IPS DF 6.9 (cell line): Measurements from ENCODE around the gene IL4.

Source experiments
- DNase-seq: peaks from one replicate; pipeline ENCODE4 v3.0.0-alpha.2; 2013; ENCODE audit warnings: low read depth, low spot score
- H3K27ac ChIP-seq: one replicate; pipeline ENCODE4 v1.5.1; 2013; ENCODE audit warnings: low read length, control low read depth
- H3K27me3 ChIP-seq: 2 replicates; pipeline ENCODE4 v1.6.1; 2013; ENCODE audit warnings: mild to moderate bottlenecking, low read length; ENCODE audit not compliant: control insufficient read depth, insufficient read depth
- H3K36me3 ChIP-seq: 2 replicates; pipeline ENCODE4 v1.6.1; 2013; ENCODE audit warnings: low read length; ENCODE audit not compliant: control insufficient read depth, insufficient read depth
- H3K4me1 ChIP-seq: 2 replicates; pipeline ENCODE4 v1.6.1; 2013; ENCODE audit warnings: low read length; ENCODE audit not compliant: control insufficient read depth, insufficient read depth
- H3K4me3 ChIP-seq: 2 replicates; pipeline ENCODE4 v1.5.1; 2013; ENCODE audit warnings: mild to moderate bottlenecking, low read length
- H3K9me3 ChIP-seq: 2 replicates; pipeline ENCODE4 v1.6.1; 2013; ENCODE audit warnings: low read length, inconsistent platforms; ENCODE audit not compliant: control insufficient read depth, insufficient read depth
- WGBS: extraction: QIAGEN DNeasy Blood & Tissue Kit; methylation state at CpG from one replicate; pipeline ENCODE4 v1.1.7; 2013; ENCODE audit warnings: mixed read lengths, missing lambda C conversion rate; ENCODE audit not compliant: insufficient read length, insufficient coverage; 5-methylcytosine and 5-hydroxymethylcytosine counted together

The IL4 gene

GRCh38 chr5:132657676-132658380 lies 16.0 kb upstream of the IL4 start, which contains the start of gene IL13:
Gene IL13, plus strand, starts transcription at chr5:132658173. Its CDS starts 14 bp downstream, at chr5:132658187.
- peaks cover 11% of the 10 kb centered on the region; the same call in 1 of the 2 replicates for H3K27me3 ChIP-seq
- H3K4me3 ChIP-seq, result no peak within 1 kb of the TSS
- 0 out of 2 replicates have a peak, but pooled peaks cover 2% of the 10 kb centered on the region for H3K4me1 ChIP-seq
- DNase-seq, result no peak
- WGBS, result no CpG with 5 or more reads among the region's 12 CpGs
- no peaks in the 10 kb centered on the region for H3K36me3 ChIP-seq
- H3K9me3 ChIP-seq, result no peaks in the 10 kb centered on the region
- H3K27ac ChIP-seq, result no peak within 1 kb of the TSS

DNA sequence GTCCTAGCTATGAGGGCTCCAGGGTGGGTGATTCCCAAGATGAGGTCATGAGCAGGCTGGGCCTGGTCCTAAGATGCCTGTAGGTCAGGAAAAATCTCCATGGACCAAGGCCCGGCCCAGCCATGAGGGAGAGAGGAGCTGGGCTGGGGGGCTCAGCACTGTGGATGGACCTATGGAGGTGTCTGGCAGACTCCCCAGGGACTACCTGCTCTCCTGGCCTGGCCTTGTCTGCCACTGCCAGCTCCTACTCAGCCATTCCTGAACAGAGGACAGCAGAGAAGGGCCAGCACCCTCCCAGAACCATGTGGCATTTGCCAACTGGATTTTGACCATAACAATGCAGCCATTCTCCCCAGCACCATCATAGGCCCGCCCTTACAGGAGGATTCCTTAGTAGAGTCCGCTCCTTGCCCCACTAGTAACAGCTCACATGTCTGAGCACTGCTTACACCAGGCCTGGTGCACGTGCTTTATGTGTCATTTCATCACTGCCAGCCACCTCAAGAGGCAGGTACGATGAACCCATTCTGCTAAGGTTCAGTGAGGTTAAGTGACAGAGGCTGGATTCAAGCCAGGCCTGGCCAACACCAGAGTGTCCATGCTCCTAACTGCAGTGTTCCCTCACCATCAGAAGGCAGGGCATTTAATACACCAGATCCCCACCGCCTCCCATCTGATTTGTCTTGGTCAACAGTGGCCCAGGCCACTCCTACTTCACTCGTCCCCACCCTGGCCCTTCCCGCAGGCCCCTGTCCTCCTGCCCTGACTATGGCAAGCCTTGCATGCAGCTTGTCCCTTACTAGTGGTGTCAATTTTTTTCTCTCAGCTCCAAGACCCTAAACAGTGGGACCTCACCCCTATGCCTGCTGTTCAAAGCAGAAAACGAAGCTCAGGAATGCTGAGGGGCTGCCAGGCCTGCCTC lies 15.1 kb upstream of the IL4 start:
- H3K4me3 ChIP-seq, result no peak overlapping the region
- H3K36me3 ChIP-seq, result no peaks in the 10 kb centered on the region
- no peaks in the 10 kb centered on the region for H3K9me3 ChIP-seq
- H3K27me3 ChIP-seq, result peaks cover 11% of the 10 kb centered on the region; the same call in 1 of the 2 replicates
- WGBS, result no CpG with 5 or more reads among the region's 9 CpGs
- DNase-seq, result no peak
- H3K27ac ChIP-seq, result no peak overlapping the region
- 0 out of 2 replicates have a peak, but pooled peaks cover 2% of the 10 kb centered on the region for H3K4me1 ChIP-seq

DNA sequence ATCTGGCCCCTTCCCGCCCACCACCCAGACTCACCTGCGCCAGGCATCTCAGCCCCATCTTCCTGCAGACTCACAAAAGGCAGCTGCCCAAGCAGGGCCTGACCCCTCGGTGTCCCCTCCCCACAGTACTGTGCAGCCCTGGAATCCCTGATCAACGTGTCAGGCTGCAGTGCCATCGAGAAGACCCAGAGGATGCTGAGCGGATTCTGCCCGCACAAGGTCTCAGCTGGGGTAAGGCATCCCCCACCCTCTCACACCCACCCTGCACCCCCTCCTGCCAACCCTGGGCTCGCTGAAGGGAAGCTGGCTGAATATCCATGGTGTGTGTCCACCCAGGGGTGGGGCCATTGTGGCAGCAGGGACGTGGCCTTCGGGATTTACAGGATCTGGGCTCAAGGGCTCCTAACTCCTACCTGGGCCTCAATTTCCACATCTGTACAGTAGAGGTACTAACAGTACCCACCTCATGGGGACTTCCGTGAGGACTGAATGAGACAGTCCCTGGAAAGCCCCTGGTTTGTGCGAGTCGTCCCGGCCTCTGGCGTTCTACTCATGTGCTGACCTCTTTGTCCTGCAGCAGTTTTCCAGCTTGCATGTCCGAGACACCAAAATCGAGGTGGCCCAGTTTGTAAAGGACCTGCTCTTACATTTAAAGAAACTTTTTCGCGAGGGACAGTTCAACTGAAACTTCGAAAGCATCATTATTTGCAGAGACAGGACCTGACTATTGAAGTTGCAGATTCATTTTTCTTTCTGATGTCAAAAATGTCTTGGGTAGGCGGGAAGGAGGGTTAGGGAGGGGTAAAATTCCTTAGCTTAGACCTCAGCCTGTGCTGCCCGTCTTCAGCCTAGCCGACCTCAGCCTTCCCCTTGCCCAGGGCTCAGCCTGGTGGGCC lies 13.9 kb upstream of the IL4 start:
- no peaks in the 10 kb centered on the region for H3K9me3 ChIP-seq
- WGBS, result no CpG with 5 or more reads among the region's 23 CpGs
- H3K27ac ChIP-seq, result no peak overlapping the region

DNA sequence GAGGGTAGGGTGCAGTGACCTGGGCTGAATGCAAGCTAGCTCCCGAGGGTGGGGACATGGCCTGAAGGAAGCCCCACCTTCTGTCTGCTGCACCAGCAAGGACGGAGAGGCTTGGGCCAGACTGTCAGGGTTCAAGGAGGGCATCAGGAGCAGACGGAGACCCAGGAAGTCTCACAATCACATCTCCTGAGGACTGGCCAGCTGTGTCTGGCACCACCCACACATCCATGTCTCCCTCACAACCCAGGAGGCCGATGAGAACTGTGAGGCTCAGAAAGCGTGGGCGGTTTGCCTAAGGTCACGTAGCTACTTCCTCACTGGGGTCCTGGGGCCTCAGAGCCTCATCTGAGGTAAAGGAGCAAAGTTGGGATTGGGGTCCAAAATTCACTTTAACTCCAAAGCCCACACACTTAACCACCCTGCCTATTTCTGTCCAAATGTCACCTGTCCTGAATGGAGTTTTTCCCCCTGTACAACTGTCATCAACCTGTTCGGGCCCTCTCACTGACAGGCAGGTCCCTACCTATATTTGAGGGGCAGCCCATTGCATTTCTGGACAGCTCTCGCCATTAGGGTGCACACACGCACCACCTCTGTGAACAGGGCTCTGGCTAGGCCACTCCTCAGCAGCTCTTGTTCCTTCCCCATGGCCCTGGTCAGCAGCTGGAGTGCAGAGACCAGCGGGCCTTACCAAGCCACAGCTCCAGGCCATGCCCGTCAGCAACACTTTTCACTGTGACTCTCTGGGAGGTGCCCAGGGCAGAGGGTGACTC lies 12.4 kb upstream of the IL4 start:
- Histone ChIP-seq H3K9me3 (no peaks in the 10 kb centered on the region), H3K4me3 (no peak overlapping the region), H3K36me3 (no peaks in the 10 kb centered on the region), H3K27me3 (peaks cover 5% of the 10 kb centered on the region; the same call in 1 of the 2 replicates), H3K27ac (no peak overlapping the region), H3K4me1 (no peaks in the 10 kb centered on the region)
- DNase-seq, result no peak
- no CpG with 5 or more reads among the region's 12 CpGs for WGBS

More for the DNA sequence above, 13.9 kb upstream of the IL4 start:
- DNase-seq, result no peak
- Histone ChIP-seq H3K4me1 (0 out of 2 replicates have a peak, but pooled peaks cover 2% of the 10 kb centered on the region), H3K36me3 (no peaks in the 10 kb centered on the region), H3K27me3 (peaks cover 10% of the 10 kb centered on the region; the same call in 1 of the 2 replicates), H3K4me3 (no peak overlapping the region)

DNA sequence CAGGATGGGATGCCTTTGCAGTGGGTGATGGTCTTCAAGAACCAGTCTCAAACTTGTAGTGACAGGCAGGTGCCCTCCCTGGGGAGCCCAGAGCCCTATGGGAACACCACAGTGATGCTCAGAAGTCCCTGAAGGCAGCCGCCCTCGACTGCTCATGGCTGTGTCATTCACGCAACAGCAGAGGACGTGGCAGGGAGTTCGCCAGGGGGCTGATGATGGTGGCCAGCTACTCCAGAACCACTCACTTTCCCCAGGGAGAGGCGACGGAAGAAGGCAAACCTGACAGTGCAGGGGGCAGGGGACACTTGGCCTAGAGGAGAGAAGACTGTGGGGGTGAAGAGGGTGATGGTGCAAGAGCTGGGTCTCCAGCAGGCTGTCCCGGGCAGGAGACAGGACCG lies 11.8 kb upstream of the IL4 start:
- Histone ChIP-seq H3K36me3 (no peaks in the 10 kb centered on the region), H3K4me3 (no peak overlapping the region), H3K27me3 (no peaks in the 10 kb centered on the region; the same call in 1 of the 2 replicates), H3K9me3 (no peaks in the 10 kb centered on the region), H3K4me1 (no peaks in the 10 kb centered on the region), H3K27ac (no peak overlapping the region)
- DNase-seq, result no peak
- WGBS, result no CpG with 5 or more reads among the region's 9 CpGs

DNA sequence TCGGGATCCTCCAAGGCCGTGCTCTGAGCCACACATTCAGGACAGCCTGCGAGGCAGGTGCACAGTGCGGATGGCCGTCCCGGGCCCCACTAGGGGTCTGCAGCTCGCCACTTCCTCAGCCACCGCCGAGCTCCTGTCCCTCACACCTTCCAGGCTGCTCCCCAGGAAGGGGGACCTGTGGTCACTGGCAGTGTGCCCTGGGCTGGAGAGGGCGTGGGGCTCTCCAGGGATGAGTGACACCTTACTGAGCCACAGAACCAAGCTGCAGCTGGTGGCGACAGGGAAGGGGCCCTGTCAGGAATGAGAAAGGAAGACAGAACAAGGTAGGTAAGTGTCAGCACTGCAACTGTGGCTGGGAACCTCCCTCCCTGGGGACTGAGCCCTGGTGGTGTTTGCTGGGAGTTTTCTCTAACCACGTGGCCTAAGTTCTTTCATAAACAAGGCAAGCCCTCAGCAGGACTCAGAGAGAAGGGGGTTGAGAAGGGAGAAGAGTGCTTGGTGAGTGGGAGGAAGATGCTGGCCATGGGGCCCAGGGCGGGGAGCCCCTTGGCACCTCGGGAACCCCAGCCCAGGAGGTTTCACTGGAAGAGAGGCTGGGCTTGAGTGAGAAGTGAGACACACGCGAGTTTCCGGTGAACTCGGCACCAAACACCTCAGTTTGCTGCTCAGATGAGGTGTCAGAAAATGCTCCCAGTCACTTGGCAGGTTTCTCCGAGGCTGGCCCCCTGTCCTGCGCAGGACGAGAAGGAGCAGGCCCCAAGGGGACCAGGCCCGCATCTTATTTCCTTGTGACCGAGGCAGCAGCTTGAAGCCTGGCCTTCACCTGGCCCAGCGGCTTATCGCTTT lies 10.6 kb upstream of the IL4 start:
- Histone ChIP-seq H3K4me3 (no peak overlapping the region), H3K27ac (no peak overlapping the region), H3K4me1 (no peaks in the 10 kb centered on the region), H3K9me3 (no peaks in the 10 kb centered on the region), H3K27me3 (no peaks in the 10 kb centered on the region), H3K36me3 (no peaks in the 10 kb centered on the region)
- WGBS, result no CpG with 5 or more reads among the region's 25 CpGs
- no peak for DNase-seq

GRCh38 chr5:132663771-132664695 lies 9.8 kb upstream of the IL4 start:
- no peaks in the 10 kb centered on the region for H3K4me1 ChIP-seq
- no peaks in the 10 kb centered on the region for H3K27me3 ChIP-seq
- H3K4me3 ChIP-seq, result no peak overlapping the region
- H3K27ac ChIP-seq, result no peak overlapping the region
- no peak for DNase-seq
- H3K9me3 ChIP-seq, result no peaks in the 10 kb centered on the region
- no peaks in the 10 kb centered on the region for H3K36me3 ChIP-seq
- WGBS, result no CpG with 5 or more reads among the region's 13 CpGs

- H3K27ac ChIP-seq, result no peak overlapping the region
- H3K4me3 ChIP-seq, result no peak overlapping the region
- H3K4me1 ChIP-seq, result no peaks in the 10 kb centered on the region
- no peak for DNase-seq
- no peaks in the 10 kb centered on the region for H3K9me3 ChIP-seq
- no peaks in the 10 kb centered on the region for H3K27me3 ChIP-seq
- H3K36me3 ChIP-seq, result no peaks in the 10 kb centered on the region
- no CpG with 5 or more reads among the region's 9 CpGs for WGBS
Observed at GRCh38 chr5:132664696-132665209, 9.0 kb upstream of the IL4 start.
